Loucy (cell line): Measurements from ENCODE around the gene MROH8.

Experiments
- CTCF ChIP-seq: fragments of 200-600 bp; sonication (generic); conservative IDR thresholded peaks from 2 replicates; pipeline ENCODE4 v1.5.1; 2014; ENCODE audit warnings: mild to moderate bottlenecking, antibody characterized with exemption, low read length
- EZH2phosphoT487 ChIP-seq: fragments of 200-600 bp; IDR thresholded peaks from 2 replicates; pipeline ENCODE4 v1.6.1; 2018; ENCODE audit warnings: antibody characterized with exemption, mild to moderate bottlenecking, moderate library complexity, borderline replicate concordance

- TF ChIP-seq CTCF (no peak), EZH2phosphoT487 (no peak)
Observed at GRCh38 chr20:37205794-37206193, 26.4 kb upstream of the MROH8 start.
